ENCODE data around the gene RALGDS.

Gene RALGDS

DNA sequence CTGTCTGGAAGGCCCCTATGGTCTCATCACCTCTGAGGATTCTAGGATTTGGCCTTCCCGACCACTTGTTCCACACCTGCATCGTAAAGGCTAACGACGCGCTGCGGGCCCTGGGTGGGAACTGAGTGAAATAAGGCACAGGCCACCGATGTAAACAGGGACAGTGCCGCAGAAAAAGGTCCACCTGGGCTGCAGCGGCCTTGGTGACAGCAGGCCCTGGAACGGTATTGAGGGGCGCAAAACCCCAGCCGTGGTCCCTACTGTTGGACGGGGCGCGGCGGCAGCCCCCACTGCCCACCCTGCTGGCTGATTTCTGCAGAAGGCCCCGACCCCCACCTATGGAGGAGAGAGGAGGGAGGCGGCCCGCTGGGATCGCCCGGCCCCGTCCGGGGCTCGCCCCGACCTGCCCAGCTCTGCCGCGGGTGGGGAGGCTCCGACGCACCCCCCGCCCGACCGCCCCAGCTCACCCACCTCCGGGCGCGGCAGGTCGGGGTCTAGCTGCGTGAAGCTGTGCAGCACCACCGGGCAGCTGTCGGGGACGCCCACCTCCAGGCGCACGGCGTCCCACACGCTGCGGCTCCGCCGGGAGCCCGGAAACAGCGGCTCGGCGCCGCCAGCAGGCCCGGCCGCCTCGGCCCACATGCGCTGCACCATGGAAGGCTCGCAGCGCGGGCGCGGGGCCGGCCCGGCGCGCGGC lies 391 bp downstream of the RALGDS start:
- no peak for DNase-seq (ENCODE audit: low read depth in 1 of 2, low spot score in 1 of 2)

- no peak for DNase-seq (ENCODE audit: low read depth in 1 of 2, low spot score in 1 of 2)
Measured at GRCh38 chr9:133119846-133120500, 1.1 kb downstream of the RALGDS start.

- no peak for DNase-seq (ENCODE audit: low read depth in 1 of 2, low spot score in 1 of 2)
Measured at GRCh38 chr9:133119103-133119845, 1.8 kb downstream of the RALGDS start.

DNA sequence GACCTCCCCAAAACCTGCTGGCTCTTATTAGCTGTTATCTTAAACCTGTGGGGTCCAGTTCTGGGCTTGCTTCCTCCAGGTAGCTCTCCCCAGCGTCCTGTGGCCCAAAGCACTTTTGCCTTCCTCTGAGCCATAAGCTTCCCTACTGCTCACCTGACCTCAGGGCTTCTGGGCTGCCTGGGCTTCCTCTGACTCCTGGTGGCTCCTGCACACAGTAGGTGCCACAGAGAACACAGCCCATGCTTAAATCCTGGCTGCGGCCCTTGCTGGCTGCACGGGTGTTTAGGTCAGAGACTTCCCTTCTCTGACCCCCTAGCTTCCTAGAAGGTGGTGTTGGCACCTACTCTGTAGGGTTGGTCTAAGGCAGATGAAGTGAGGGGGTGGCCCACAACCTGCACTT lies 2.5 kb downstream of the RALGDS start:
- DNase-seq (ENCODE audit: low read depth in 1 of 2, low spot score in 1 of 2) = no peak

GRCh38 chr9:133118179-133118520 lies 2.9 kb downstream of the RALGDS start:
- DNase-seq (ENCODE audit: low read depth in 1 of 2, low spot score in 1 of 2) = no peak

DNA sequence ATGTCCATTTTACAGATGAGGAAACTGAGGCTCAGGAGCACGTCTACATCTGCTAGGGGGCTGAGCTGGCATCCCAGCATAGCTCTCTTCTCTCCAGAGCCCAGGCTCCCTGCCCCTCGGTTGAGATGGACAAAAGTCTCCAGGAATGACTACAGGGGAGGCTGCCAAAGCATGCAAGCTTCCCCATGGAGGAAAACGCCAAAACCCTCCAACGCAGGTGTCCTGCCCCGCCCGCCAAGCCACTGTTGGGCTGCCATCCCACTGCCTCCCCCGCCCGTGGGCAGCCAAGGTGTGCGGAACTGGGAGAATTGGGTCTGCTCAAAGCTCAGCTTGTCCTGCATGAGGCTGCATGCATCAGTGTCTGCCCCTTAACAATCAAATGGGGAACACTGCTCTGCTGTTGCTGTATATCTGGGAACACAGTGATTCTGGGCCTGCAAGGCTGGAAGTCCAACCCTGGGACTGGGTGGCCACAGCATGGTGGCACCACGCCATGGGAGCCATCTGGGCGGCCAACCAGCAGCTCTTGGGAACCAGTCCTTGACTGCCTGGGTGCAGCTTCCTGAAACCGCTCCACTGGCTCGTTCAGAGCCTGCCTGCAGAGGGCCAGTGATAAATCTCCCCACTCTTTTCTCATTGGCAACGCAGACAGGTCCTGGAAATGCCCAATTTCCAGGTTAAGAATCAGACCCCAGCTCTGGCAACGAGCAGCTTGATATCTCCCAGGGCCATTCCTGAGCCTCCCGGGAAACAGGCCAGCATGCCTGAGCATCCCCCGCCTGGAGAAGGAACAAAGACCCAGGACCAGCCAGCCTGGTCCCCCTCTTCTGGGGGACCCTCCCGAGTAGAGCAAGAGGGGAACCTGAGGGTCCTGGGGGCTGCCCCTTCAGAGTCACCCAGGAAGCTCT lies 3.5 kb downstream of the RALGDS start:
- DNase-seq (ENCODE audit: low read depth in 1 of 2, low spot score in 1 of 2) = no peak

DNA sequence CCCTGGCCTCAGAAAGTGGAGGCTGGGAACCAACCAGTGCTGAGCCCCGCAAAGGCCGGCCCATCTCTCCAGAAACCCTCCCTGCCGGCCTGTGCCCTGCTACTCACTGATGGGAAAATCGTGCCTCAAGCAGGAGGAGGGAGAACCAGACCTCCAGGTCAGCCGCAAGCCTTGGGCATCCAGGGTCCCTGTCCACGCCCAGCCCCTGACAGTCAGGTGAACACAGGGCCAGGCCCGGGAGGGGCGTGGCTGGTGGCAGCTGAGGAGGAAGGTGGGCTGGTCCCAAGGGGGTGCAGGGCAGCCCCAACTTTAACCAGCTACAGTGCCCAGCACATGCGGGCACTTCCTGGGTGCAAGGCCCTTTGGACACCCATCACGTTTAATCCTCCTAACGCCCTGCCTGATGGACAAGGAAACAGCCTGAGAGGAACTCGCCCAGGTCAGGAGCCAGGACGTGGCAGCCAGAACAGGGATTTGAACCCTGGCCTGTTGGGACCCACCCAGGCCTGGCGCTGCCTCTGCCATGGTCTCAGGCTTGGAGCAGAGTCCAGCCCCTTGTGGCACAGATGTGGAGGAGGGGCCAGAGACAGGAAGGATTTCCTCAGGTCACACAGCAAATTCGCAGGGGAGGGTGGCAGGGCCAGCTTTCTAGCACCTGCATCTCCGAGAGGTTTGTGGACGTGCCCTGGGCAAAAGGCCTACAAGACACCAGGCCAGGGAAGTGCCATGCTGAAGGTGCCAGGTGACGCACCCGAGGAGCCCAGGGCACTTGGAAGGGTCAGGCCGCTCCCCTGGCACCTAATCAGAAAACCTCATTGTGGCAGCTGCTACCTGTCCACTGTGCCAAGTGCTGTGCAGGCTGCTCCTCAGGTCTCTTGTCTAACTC lies 4.5 kb downstream of the RALGDS start:
- DNase-seq (ENCODE audit: low read depth in 1 of 2, low spot score in 1 of 2) = no peak

DNA sequence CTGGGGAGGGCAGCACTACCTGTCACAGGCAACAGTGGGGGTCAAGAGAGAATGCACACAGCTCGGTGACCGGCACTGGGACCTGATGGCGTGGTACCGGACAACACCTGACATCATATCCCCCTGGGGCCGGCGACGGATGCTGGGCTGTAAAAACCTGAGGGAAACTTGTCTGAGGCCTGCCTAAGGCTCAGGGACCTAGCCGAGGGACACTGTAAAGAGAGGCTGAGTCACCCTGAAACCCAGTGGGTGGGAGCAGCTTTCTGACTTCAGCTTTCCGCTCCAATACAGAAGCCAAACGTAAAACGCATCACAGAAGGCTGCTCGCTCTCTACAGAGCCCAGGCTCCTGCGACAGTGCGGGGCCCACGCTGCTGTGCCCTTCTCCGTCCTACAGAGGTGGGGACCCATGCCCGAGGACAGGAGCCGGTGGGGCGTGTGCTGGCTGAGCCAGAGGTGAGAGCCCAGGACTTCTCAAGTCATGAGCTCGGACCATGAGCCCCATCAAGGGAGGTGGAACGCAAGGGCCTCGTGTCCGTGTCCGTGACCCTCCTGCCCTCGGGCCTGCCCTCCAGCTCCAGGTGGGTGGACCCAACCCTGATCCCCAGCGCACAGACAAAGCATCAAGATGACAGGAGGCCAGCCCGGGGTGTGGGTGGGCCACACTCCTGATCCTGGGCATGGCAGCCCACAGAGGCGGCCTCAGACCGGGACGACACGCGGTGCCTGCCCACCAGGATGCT lies 5.3 kb downstream of the RALGDS start:
- DNase-seq (ENCODE audit: low read depth in 1 of 2, low spot score in 1 of 2) = peak; percentile 44 to 75

- DNase-seq (ENCODE audit: low read depth in 1 of 2, low spot score in 1 of 2) = no peak
Measured at GRCh38 chr9:133114886-133115603, 6.0 kb downstream of the RALGDS start.

- no peak for DNase-seq (ENCODE audit: low read depth in 1 of 2, low spot score in 1 of 2)
Measured at GRCh38 chr9:133113949-133114885, 6.8 kb downstream of the RALGDS start.

DNA sequence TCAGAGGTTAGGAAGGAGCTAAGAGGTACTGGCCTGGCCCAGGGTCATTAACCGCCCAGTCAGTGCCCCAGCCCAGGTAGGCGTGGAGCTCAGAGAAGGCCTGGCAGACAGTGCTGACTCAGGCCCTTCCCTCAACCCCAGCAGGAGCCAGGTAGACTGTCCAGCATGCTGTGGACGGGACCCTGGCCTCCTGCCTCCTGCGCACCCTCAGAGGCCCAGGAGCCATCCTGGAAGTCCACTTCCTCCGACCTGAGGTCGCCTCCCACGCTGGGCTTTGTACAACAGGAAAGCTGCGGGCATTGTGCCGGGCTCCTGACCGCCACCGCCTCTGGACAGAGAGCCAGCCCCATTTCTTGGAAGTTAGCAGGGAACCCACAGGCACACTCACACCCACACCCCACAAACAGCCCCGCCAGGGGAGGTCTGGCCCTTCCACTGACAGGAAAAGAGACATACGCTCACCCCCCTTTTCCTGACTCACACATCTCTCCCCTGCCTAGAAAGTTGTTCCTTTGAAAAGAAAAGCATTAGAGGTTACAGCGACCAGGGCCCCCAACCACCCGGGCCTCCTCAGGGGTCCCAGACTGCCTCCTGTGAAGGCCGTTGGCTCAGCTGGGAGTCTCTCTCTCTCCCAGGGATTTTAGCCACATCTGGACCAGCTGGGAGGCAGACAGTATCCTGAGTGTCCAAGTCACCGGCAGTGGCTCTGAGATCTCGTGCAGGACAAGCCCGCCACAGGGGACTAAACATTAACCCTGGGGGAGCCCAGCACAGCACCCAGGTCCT lies 7.7 kb downstream of the RALGDS start:
- DNase-seq (ENCODE audit: low read depth in 1 of 2, low spot score in 1 of 2) = no peak

GRCh38 chr9:133112663-133113026 lies 8.4 kb downstream of the RALGDS start:
- DNase-seq (ENCODE audit: low read depth in 1 of 2, low spot score in 1 of 2) = no peak

DNA sequence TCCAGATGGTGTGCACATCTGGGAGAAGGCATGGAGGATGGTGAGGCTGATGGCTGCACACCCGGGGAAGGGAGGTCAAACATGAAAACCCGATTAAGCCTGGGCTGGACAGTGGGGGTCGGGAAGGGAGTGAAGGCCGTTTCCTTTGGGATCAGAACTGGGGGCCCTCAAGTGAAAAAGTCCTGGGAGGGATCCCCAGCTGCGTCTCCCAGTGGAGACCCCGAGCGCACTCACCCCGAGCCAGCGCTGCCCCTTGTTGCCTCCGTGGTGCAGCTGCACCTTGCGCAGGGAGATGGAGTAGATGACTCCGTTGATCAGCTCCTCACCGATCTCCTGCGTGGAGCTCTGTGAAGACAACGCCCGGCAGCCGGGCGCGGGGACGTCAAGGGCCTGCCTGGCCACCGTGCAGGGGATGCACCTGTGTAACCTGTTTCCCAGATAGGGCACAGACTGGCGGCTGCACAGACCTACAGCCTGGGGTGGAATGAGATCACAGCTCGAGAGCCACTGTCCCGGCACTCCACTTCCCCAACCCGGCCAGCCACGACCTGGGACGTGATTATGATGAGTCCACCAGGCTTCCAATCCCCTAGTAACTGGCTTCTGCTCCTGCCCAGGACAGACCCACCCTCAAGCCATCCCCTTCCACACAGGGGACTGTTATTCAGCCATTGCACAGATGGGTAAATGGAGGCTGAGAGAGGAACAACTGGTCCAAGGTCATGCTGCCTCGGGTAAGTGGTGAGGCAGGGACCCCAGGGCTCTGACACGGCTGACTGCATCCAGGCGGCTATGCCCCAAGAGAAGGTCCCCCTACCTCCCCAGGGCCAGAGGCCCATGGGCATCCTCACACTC lies 9.0 kb downstream of the RALGDS start:
- no peak for DNase-seq (ENCODE audit: low read depth in 1 of 2, low spot score in 1 of 2)

DNA sequence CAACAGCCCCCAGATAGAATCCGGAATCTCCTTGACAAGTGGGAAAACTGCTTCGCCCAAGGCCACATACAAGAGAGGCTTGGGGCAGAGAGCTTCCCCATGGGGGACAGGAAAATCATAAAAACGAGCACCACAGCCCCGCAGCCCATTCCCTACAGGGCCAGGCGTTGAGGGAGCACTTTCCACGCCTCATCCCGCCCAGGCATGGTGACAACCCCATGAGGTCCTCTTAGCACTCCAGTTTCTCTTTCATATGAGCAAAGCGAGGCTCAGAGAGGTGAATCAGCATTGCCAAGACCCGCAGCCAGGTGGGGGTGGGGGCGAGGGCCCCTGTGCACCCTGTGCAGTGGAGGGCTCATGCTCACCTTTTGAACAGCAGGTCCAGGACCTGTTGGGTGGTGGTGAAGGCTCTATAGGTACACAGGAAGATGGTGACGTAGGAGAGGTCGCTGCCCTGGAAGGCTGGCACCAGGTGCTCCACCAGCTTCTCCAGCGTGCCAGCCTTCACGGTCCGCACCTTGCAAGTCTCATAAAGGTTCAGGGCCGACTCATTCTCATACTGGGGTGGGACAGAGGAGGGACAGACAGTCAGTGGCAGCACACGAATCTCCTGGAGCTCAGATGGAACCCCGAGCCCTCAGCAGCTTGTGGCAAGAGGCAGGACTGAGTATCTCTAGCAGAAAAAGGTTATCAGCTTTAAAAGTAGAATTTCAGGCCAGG lies 10.9 kb downstream of the RALGDS start:
- DNase-seq (ENCODE audit: low read depth in 1 of 2, low spot score in 1 of 2) = no peak

DNA sequence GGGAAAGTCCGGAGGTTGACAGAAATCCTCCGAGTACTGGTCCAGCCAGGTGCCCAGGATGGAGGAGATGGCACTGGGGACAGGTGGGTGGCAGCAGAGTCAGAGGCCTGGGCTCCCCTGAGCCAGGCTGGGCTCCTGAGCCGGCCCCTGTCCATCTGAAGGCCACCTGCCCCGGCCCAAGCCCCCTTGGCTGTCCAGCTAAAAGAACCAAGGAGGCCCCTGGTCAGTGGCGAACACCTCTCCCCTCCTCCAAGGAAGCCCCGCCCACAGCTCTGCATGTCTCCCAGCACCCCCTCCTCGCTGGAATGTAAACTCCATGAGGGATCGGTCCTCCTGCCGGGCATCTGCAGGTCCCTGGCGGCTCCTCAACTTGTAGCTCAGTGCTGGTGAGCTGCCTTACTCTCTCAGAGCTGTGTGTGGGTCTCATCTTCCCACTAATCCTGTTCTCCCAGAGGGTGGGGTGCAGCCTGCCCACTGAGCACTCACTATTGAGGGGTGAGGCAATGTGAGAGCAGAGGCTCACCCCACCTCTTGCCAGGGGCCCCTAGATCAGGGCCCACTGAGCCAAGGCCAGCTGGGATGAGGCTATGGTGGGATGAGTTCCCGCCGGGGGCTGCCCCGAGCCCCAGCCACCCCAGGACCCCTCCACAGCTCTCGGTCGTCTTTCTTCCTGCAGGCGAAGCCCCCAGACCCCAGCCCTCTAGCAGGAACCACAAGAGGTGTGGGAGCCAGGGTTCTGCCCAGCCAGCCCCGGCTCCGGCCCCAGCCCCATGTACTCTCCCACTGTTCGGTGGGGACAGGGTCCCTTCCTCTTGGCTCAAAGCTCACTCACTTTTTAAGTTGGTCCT lies 12.0 kb downstream of the RALGDS start:
- DNase-seq (ENCODE audit: low read depth in 1 of 2, low spot score in 1 of 2) = no peak

All from activated CD4-positive, alpha-beta T cell treated with anti-CD3 and anti-CD28 coated beads, Interleukin-2, amount 50 U/mL, for 24 hours (primary cell).